Measurements from ENCODE around the gene PRKRA. TPM values are rescaled to one million over a fixed set of nuclear protein-coding genes. Genes with fewer than 3 reads are reported as not detected.

Gene PRKRA
- total and polyA plus RNA-seq, 9 of the 15 experiments (the other 6 are each of a cell fraction or from before 2014, with no cell fraction given): 14.1 to 78.1 (median 52.3) TPM

GRCh38 chr2:178414266-178415247 is 36.4 kb downstream of the PRKRA start (continued):
- TF ChIP-seq PREB (CRISPR knock-in tag; IDR thresholded peaks at IDR 0.05): no peak; the same call in 1 of the 2 replicates
- TF ChIP-seq GABPB1 (CRISPR knock-in tag; IDR thresholded peaks at IDR 0.05): peak; percentile 74; the same call in 1 of the 2 replicates
- no peak for TF ChIP-seq HMGXB4 (CRISPR knock-in tag; IDR thresholded peaks at IDR 0.05)
- TF ChIP-seq ZNF592 (IDR thresholded peaks at IDR 0.05): peak; percentile 62
- peak; percentile 54; the same call in 1 of the 2 replicates for TF ChIP-seq BCOR (IDR thresholded peaks at IDR 0.05)
- no peak for TF ChIP-seq MED1 (CRISPR knock-in tag; IDR thresholded peaks at IDR 0.05; ENCODE audit: borderline replicate concordance)
- TF ChIP-seq SMAD3 (CRISPR knock-in tag; conservative IDR thresholded peaks at IDR 0.05): 0 out of 2 replicates have a peak, but pooled peaks have one; percentile 10
- TF ChIP-seq HDAC2 (IDR thresholded peaks at IDR 0.05): no peak; the same call in 1 of the 2 replicates
- no peak for TF ChIP-seq ZNF76 (CRISPR knock-in tag; IDR thresholded peaks at IDR 0.05; ENCODE audit: borderline replicate concordance)
- TF ChIP-seq SRSF1 (IDR thresholded peaks at IDR 0.05; ENCODE audit: low read depth, low read length): no peak
- TF ChIP-seq BRCA1 (IDR thresholded peaks at IDR 0.05): no peak
- TF ChIP-seq BRCA1 (CRISPR knock-in tag; IDR thresholded peaks at IDR 0.05): no peak
- TF ChIP-seq BRF1 (IDR thresholded peaks at IDR 0.05; ENCODE audit: borderline replicate concordance, extremely low read depth, insufficient read length): no peak
- TF ChIP-seq MCM2 (IDR thresholded peaks at IDR 0.05; ENCODE audit: low read depth): no peak
- no peak for TF ChIP-seq TSHZ1 (CRISPR knock-in tag; IDR thresholded peaks at IDR 0.05)
- TF ChIP-seq CREM (IDR thresholded peaks at IDR 0.05; ENCODE audit: low read depth): peak; percentile 77

Measured in K562 (cell line).